ENCODE data around the gene UGP2. TPM values are rescaled to one million over a fixed set of nuclear protein-coding genes. Genes with fewer than 3 reads are reported as not detected.
"Not testable (repeated sequence)": the region's sequence is repeated elsewhere in the genome, so short reads cannot be mapped to it uniquely, and the experiment has no call there.

Gene UGP2
- total RNA-seq, 1 experiment from 2014 or later: 134 TPM

DNA sequence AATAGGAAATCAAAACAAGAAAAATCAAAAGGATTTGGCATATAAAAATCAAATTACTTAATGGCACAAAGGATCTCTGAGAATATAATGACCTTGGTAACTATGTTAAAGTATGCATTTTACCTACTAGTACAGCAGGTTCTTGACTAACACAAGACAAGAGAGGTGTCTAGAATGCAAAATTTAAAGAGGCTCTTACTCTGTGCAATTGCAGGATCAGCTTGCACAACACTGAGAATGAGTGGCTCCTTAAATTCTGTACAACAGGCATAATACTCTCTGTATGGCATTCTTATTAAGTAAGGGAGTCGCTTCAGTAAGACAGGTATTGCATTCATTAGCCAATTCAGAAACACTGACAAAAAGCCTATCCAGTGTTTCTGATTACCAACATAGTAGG lies 72.6 kb downstream of the UGP2 start:
- Mint-ChIP-seq H3K27me3 (ENCODE audit: unreplicated experiment) (no peaks in the 10 kb centered on the region), H3K27ac (ENCODE audit: unreplicated experiment) (no peak overlapping the region), H3K4me3 (ENCODE audit: low read depth, unreplicated experiment) (no peak overlapping the region), H3K4me1 (ENCODE audit: low read depth, unreplicated experiment) (no peaks in the 10 kb centered on the region), H3K36me3 (ENCODE audit: insufficient read depth, unreplicated experiment) (no peaks in the 10 kb centered on the region), H3K9me3 (ENCODE audit: low read depth, unreplicated experiment) (no peaks in the 10 kb centered on the region)
- CTCF ChIA-PET: no interaction called here
- BruUV-seq (replicated peaks): no TSS peak
- no peak for DNase-seq
- no peak for TF ChIP-seq CTCF (IDR thresholded peaks at IDR 0.05; ENCODE audit: unreplicated experiment)
- intact Hi-C loops (cut with micrococcal nuclease; ENCODE audit: unreplicated experiment): no loop called here

- no peak for DNase-seq
- BruUV-seq (replicated peaks): no TSS peak
- no peaks in the 10 kb centered on the region for H3K9me3 Mint-ChIP-seq (ENCODE audit: low read depth, unreplicated experiment)
- no peak overlapping the region for H3K4me3 Mint-ChIP-seq (ENCODE audit: low read depth, unreplicated experiment)
- H3K4me1 Mint-ChIP-seq (ENCODE audit: low read depth, unreplicated experiment): no peaks in the 10 kb centered on the region
- H3K27ac Mint-ChIP-seq (ENCODE audit: unreplicated experiment): no peak overlapping the region
- CTCF ChIA-PET: no interaction called here
- TF ChIP-seq CTCF (IDR thresholded peaks at IDR 0.05; ENCODE audit: unreplicated experiment): no peak
- no peaks in the 10 kb centered on the region for H3K36me3 Mint-ChIP-seq (ENCODE audit: insufficient read depth, unreplicated experiment)
- intact Hi-C loops (cut with micrococcal nuclease; ENCODE audit: unreplicated experiment): no loop called here
- H3K27me3 Mint-ChIP-seq (ENCODE audit: unreplicated experiment): no peaks in the 10 kb centered on the region
These were observed 85.1 kb downstream of the UGP2 start for GRCh38 chr2:63926815-63927214.

GRCh38 chr2:63932104-63932503 lies 90.4 kb downstream of the UGP2 start:
- CTCF ChIA-PET; BruUV-seq (replicated peaks); intact Hi-C loops (cut with micrococcal nuclease; ENCODE audit: unreplicated experiment); H3K27ac Mint-ChIP-seq (ENCODE audit: unreplicated experiment); H3K9me3 Mint-ChIP-seq (ENCODE audit: low read depth, unreplicated experiment); H3K4me1 Mint-ChIP-seq (ENCODE audit: low read depth, unreplicated experiment); H3K27me3 Mint-ChIP-seq (ENCODE audit: unreplicated experiment); DNase-seq; H3K36me3 Mint-ChIP-seq (ENCODE audit: insufficient read depth, unreplicated experiment); H3K4me3 Mint-ChIP-seq (ENCODE audit: low read depth, unreplicated experiment): not testable (repeated sequence)

Other genes starting within 250 kb of the UGP2 start
- gene VPS54, start 177.5 kb downstream of the UGP2 start, total RNA-seq (2022): 10.5 and 11.7 TPM in 2 replicates